ENCODE measurements around the gene DEFB131A.
"Not testable (repeated sequence)": the region's sequence is repeated elsewhere in the genome, so short reads cannot be mapped to it uniquely, and the experiment has no call there.

DEFB131A gene

DNA sequence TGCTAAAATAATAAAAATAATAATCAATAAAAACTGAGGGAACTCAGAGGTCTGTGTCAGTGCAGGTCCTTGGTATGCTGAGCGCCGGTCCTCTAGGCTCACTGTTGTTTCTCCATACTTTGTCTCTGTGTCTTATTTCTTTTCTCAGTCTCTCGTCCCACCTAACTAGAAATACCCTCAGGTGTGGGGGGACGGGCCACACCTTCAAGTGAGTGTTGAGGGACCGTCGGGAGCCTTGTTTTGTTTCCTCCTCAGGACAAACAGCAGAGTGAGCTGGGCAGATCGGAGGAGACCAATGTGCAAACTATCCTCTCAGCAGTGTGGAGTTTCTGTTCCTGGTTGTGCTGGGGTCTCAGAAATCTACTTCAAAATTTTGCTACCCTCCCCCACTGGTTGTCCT lies 46.3 kb downstream of the DEFB131A start:
- H2AK5ac ChIP-seq (ENCODE audit: low read depth, low read length); H3K23ac ChIP-seq (ENCODE audit: low read depth, low read length, poor library complexity); H3K4me2 ChIP-seq (ENCODE audit: insufficient read depth, low read length, poor library complexity, severe bottlenecking); H3K4me1 ChIP-seq (ENCODE audit: control insufficient read depth in 2 of 2, insufficient read depth in 1 of 2, low read depth in 1 of 2, low read length in 2 of 2); H2BK12ac ChIP-seq (ENCODE audit: low read length); H2BK120ac ChIP-seq (ENCODE audit: low read depth, low read length); DNase-seq (ENCODE audit: low spot score); H2BK5ac ChIP-seq (ENCODE audit: low read length); H3K9me3 ChIP-seq (replicated peaks in 1 of 2; ENCODE audit: control insufficient read depth in 2 of 2, insufficient read depth in 1 of 2, low read depth in 1 of 2, low read length in 2 of 2); H3K18ac ChIP-seq (ENCODE audit: low read length); H4K91ac ChIP-seq (ENCODE audit: low read depth, low read length, poor library complexity); H3K27ac ChIP-seq (replicated peaks; ENCODE audit: low read length); H3K9ac ChIP-seq (ENCODE audit: low read depth, low read length, poor library complexity); H4K8ac ChIP-seq (ENCODE audit: low read depth, low read length); H3K27me3 ChIP-seq (ENCODE audit: control insufficient read depth in 3 of 3, insufficient read depth in 3 of 3, low read depth in 1 of 3, low read length in 3 of 3); H2BK15ac ChIP-seq (ENCODE audit: low read length); H3K79me1 ChIP-seq (ENCODE audit: low read depth, low read length); H3K36me3 ChIP-seq (replicated peaks in 1 of 2; ENCODE audit: control insufficient read depth in 2 of 2, insufficient read depth in 2 of 2, low read length in 2 of 2); H3K4me3 ChIP-seq (ENCODE audit: low read length in 2 of 2); H3K14ac ChIP-seq (ENCODE audit: low read length); H3K4ac ChIP-seq (ENCODE audit: low read length); H2AFZ ChIP-seq (ENCODE audit: low read length): not testable (repeated sequence)
- WGBS, 2 donors (ENCODE audit: extremely low coverage in 2 of 2, insufficient read length in 2 of 2, insufficient replicate concordance in 1 of 2), result no CpG with 5 or more reads among the region's 7 CpGs

DNA sequence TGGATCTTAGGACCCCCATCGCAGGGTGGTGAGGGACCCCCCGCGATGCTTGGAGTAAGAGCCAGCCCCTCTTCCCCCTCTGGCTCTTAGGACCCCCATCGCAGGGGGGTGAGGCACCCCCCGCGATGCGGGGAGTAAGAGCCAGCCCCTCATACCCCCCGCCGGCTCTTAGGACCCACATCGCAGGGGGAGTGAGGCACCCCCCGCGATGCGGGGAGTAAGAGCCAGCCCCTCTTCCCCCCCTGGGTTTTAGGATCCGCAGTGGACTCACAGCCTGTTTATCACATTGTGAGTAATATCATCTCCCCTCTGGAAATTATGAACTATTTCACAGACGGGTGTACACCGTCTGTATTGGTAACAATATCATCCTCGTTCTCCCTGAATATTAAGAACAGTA lies 46.8 kb downstream of the DEFB131A start:
- H3K27me3 ChIP-seq (ENCODE audit: control insufficient read depth in 3 of 3, insufficient read depth in 3 of 3, low read depth in 1 of 3, low read length in 3 of 3); H3K79me1 ChIP-seq (ENCODE audit: low read depth, low read length); H3K27ac ChIP-seq (replicated peaks; ENCODE audit: low read length); H4K91ac ChIP-seq (ENCODE audit: low read depth, low read length, poor library complexity); H3K36me3 ChIP-seq (replicated peaks in 1 of 2; ENCODE audit: control insufficient read depth in 2 of 2, insufficient read depth in 2 of 2, low read length in 2 of 2); H3K4me2 ChIP-seq (ENCODE audit: insufficient read depth, low read length, poor library complexity, severe bottlenecking); H2AK5ac ChIP-seq (ENCODE audit: low read depth, low read length); H3K14ac ChIP-seq (ENCODE audit: low read length); H3K9ac ChIP-seq (ENCODE audit: low read depth, low read length, poor library complexity); H2BK120ac ChIP-seq (ENCODE audit: low read depth, low read length); H3K4ac ChIP-seq (ENCODE audit: low read length); H3K18ac ChIP-seq (ENCODE audit: low read length); H3K4me1 ChIP-seq (ENCODE audit: control insufficient read depth in 2 of 2, insufficient read depth in 1 of 2, low read depth in 1 of 2, low read length in 2 of 2); H4K8ac ChIP-seq (ENCODE audit: low read depth, low read length); H2BK5ac ChIP-seq (ENCODE audit: low read length); H2BK12ac ChIP-seq (ENCODE audit: low read length); DNase-seq (ENCODE audit: low spot score); H2AFZ ChIP-seq (ENCODE audit: low read length); H3K9me3 ChIP-seq (replicated peaks in 1 of 2; ENCODE audit: control insufficient read depth in 2 of 2, insufficient read depth in 1 of 2, low read depth in 1 of 2, low read length in 2 of 2); H2BK15ac ChIP-seq (ENCODE audit: low read length); H3K23ac ChIP-seq (ENCODE audit: low read depth, low read length, poor library complexity); H3K4me3 ChIP-seq (ENCODE audit: low read length in 2 of 2): not testable (repeated sequence)
- no CpG with 5 or more reads among the region's 17 CpGs for WGBS, 2 donors (ENCODE audit: extremely low coverage in 2 of 2, insufficient read length in 2 of 2, insufficient replicate concordance in 1 of 2)

DNA sequence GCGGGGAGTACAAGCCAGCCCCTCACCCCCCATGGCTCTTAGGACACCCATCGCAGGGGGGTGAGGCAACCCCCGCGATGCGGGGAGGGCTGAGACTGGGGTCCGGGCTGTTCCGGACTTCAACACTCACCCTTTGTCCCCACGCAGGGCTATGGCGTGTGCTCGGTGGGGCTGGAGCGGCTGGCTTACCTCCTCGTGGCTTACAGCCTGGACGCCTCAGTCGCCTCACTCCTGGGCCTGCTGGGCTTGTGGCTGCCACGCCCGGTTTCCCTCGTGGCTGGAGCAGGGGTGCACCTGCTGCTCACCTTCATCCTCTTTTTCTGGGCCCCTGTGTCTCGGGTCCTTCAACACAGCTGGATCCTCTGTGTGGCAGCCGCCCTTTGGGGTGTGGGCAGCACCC lies 49.4 kb downstream of the DEFB131A start:
- not testable (repeated sequence) for H2BK12ac ChIP-seq (ENCODE audit: low read length); H2BK5ac ChIP-seq (ENCODE audit: low read length); H3K9me3 ChIP-seq (replicated peaks in 1 of 2; ENCODE audit: control insufficient read depth in 2 of 2, insufficient read depth in 1 of 2, low read depth in 1 of 2, low read length in 2 of 2); H3K14ac ChIP-seq (ENCODE audit: low read length); H3K79me1 ChIP-seq (ENCODE audit: low read depth, low read length); H4K91ac ChIP-seq (ENCODE audit: low read depth, low read length, poor library complexity); H3K23ac ChIP-seq (ENCODE audit: low read depth, low read length, poor library complexity); H2BK15ac ChIP-seq (ENCODE audit: low read length); H4K8ac ChIP-seq (ENCODE audit: low read depth, low read length); H2BK120ac ChIP-seq (ENCODE audit: low read depth, low read length); H2AFZ ChIP-seq (ENCODE audit: low read length); H3K4me1 ChIP-seq (ENCODE audit: control insufficient read depth in 2 of 2, insufficient read depth in 1 of 2, low read depth in 1 of 2, low read length in 2 of 2); H3K27ac ChIP-seq (replicated peaks; ENCODE audit: low read length); H3K27me3 ChIP-seq (ENCODE audit: control insufficient read depth in 3 of 3, insufficient read depth in 3 of 3, low read depth in 1 of 3, low read length in 3 of 3); H3K36me3 ChIP-seq (replicated peaks in 1 of 2; ENCODE audit: control insufficient read depth in 2 of 2, insufficient read depth in 2 of 2, low read length in 2 of 2); H3K9ac ChIP-seq (ENCODE audit: low read depth, low read length, poor library complexity); H3K18ac ChIP-seq (ENCODE audit: low read length); H3K4me2 ChIP-seq (ENCODE audit: insufficient read depth, low read length, poor library complexity, severe bottlenecking); H3K4me3 ChIP-seq (ENCODE audit: low read length in 2 of 2); DNase-seq (ENCODE audit: low spot score); H3K4ac ChIP-seq (ENCODE audit: low read length); H2AK5ac ChIP-seq (ENCODE audit: low read depth, low read length)
- no CpG with 5 or more reads among the region's 19 CpGs for WGBS, 2 donors (ENCODE audit: extremely low coverage in 2 of 2, insufficient read length in 2 of 2, insufficient replicate concordance in 1 of 2)

DNA sequence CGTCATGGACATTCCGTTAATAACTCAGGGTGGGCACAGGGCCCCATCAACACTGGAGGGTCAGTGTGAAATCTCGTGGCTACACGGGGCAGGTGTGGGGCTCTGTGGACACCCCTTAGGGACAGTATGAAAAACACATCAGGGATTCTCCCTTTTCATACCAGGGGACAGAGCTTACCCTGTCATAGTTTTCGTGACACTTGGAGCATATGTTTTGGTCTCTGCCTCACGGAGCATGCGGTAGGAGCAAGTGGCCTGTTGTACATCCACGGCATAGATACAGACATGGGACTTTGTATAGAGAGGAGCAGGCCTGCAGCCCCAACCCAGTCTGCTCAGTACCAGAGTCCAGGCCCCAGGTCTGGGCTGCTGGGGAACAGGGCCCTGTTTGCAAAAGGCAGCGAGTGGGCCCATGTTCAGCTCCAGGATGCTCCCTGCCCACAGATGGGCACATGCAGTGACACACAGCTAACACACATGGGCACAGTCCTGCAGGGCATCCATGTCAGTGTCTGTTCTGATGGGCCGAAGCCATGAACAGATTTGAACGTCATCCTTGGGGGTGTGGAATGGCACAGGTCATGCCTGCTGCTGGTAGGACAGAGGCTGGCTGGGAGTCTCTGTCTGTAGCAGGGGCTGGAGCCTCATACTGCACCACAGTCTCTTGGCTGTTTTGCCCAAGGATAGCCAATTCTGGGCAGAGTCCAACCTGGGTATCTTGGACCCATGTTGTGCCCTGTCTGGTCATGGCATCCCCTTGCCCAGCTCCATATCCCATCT lies 50.2 kb downstream of the DEFB131A start:
- H3K9me3 ChIP-seq (replicated peaks in 1 of 2; ENCODE audit: control insufficient read depth in 2 of 2, insufficient read depth in 1 of 2, low read depth in 1 of 2, low read length in 2 of 2); H2AFZ ChIP-seq (ENCODE audit: low read length); H3K27me3 ChIP-seq (ENCODE audit: control insufficient read depth in 3 of 3, insufficient read depth in 3 of 3, low read depth in 1 of 3, low read length in 3 of 3); H3K4me1 ChIP-seq (ENCODE audit: control insufficient read depth in 2 of 2, insufficient read depth in 1 of 2, low read depth in 1 of 2, low read length in 2 of 2); H2BK12ac ChIP-seq (ENCODE audit: low read length); H3K9ac ChIP-seq (ENCODE audit: low read depth, low read length, poor library complexity); H3K14ac ChIP-seq (ENCODE audit: low read length); H3K23ac ChIP-seq (ENCODE audit: low read depth, low read length, poor library complexity); DNase-seq (ENCODE audit: low spot score); H3K27ac ChIP-seq (replicated peaks; ENCODE audit: low read length); H2BK15ac ChIP-seq (ENCODE audit: low read length); H3K18ac ChIP-seq (ENCODE audit: low read length); H3K4ac ChIP-seq (ENCODE audit: low read length); H3K4me2 ChIP-seq (ENCODE audit: insufficient read depth, low read length, poor library complexity, severe bottlenecking); H2BK5ac ChIP-seq (ENCODE audit: low read length); H4K8ac ChIP-seq (ENCODE audit: low read depth, low read length); H3K36me3 ChIP-seq (replicated peaks in 1 of 2; ENCODE audit: control insufficient read depth in 2 of 2, insufficient read depth in 2 of 2, low read length in 2 of 2); H2BK120ac ChIP-seq (ENCODE audit: low read depth, low read length); H4K91ac ChIP-seq (ENCODE audit: low read depth, low read length, poor library complexity); H2AK5ac ChIP-seq (ENCODE audit: low read depth, low read length); H3K4me3 ChIP-seq (ENCODE audit: low read length in 2 of 2); H3K79me1 ChIP-seq (ENCODE audit: low read depth, low read length): not testable (repeated sequence)
- no CpG with 5 or more reads among the region's 11 CpGs for WGBS, 2 donors (ENCODE audit: extremely low coverage in 2 of 2, insufficient read length in 2 of 2, insufficient replicate concordance in 1 of 2)

Measured in neuronal stem cell (in vitro differentiated cells).